Naive thymus-derived CD4-positive, alpha-beta T cell (primary cell): ENCODE measurements around the gene UGT1A6. TPM values are rescaled to one million over a fixed set of nuclear protein-coding genes. Genes with fewer than 3 reads are reported as not detected.
A peak's percentile ranks its signal among the peaks of the same experiment; 100 is the strongest.

ENCODE experiments used
- ATAC-seq: fragments of 150-1000 bp; cut with Tn5 transposase; 2 replicates; pipeline ENCODE4 v1.10.0; 2021; ENCODE audit warnings: mild to moderate bottlenecking, moderate library complexity
- CTCF ChIA-PET: fragments of 350-600 bp; sonication (Branson Sonifier 250); formaldehyde crosslinking; loops from one replicate; lab custom pipeline; 2021; ENCODE audit warnings: antibody characterized with exemption; lab: Charles Lee
- POLR2A ChIA-PET: fragments of 350-600 bp; sonication (Branson Sonifier 250); formaldehyde crosslinking; loops from one replicate; lab custom pipeline; 2021; ENCODE audit warnings: antibody characterized with exemption, inconsistent platforms; lab: Charles Lee
- DNase-seq, 9 donors: peaks; one replicate each; pipeline versions ENCODE4 v3.0.0 to v3.0.0-alpha.2; 2020 to 2022; ENCODE audit warnings: mixed read lengths in 1 of 9
- H3K27ac ChIP-seq: one replicate; pipeline ENCODE4 v1.7.0; 2013; ENCODE audit warnings: mild to moderate bottlenecking, low read depth, low read length, moderate library complexity
- H3K27me3 ChIP-seq, 2 donors: one replicate each; pipeline ENCODE4 v1.7.0; 2013; ENCODE audit warnings: low read length in 2 of 2, mild to moderate bottlenecking in 2 of 2, moderate library complexity in 2 of 2; ENCODE audit not compliant: control insufficient read depth in 2 of 2, insufficient read depth in 2 of 2
- H3K36me3 ChIP-seq, 3 experiments: 1 replicate in 2 of 3; 2 replicates in 1 of 3; pipeline ENCODE4 v1.7.0; 2013; ENCODE audit warnings: low read length in 3 of 3, mild to moderate bottlenecking in 3 of 3, moderate library complexity in 1 of 3; ENCODE audit not compliant: insufficient read depth in 3 of 3, control insufficient read depth in 2 of 3
- H3K4me1 ChIP-seq, 2 donors: one replicate each; pipeline ENCODE4 v1.7.0; 2013; ENCODE audit warnings: low read length in 2 of 2, mild to moderate bottlenecking in 2 of 2, moderate library complexity in 1 of 2; ENCODE audit not compliant: control insufficient read depth in 2 of 2, insufficient read depth in 2 of 2
- H3K4me3 ChIP-seq: 2 replicates; pipeline ENCODE4 v1.7.0; 2013; ENCODE audit warnings: mild to moderate bottlenecking, low read length
- H3K9me3 ChIP-seq, 3 experiments: 1 replicate in 2 of 3; 2 replicates in 1 of 3; pipeline ENCODE4 v1.7.0; 2013; ENCODE audit warnings: low read length in 3 of 3; ENCODE audit not compliant: control insufficient read depth in 2 of 3
- H3K27ac Mint-ChIP-seq, 9 donors: one replicate each; pipeline ENCODE4 v1.8.0; 2020 to 2022; ENCODE audit warnings: mixed read lengths in 9 of 9, mild to moderate bottlenecking in 8 of 9, moderate library complexity in 5 of 9, inconsistent platforms in 2 of 9
- H3K27me3 Mint-ChIP-seq, 5 donors: one replicate each; pipeline ENCODE4 v1.8.0; 2021 to 2022; ENCODE audit warnings: mixed read lengths in 5 of 5, mild to moderate bottlenecking in 1 of 5
- H3K36me3 Mint-ChIP-seq, 5 donors: one replicate each; pipeline ENCODE4 v1.8.0; 2020 to 2022; ENCODE audit warnings: mixed read lengths in 5 of 5, mild to moderate bottlenecking in 3 of 5, inconsistent platforms in 1 of 5
- H3K4me1 Mint-ChIP-seq, 7 donors: one replicate each; pipeline ENCODE4 v1.8.0; 2020 to 2022; ENCODE audit warnings: mixed read lengths in 7 of 7, mild to moderate bottlenecking in 3 of 7, inconsistent platforms in 1 of 7
- H3K4me3 Mint-ChIP-seq, 10 donors: one replicate each; pipeline ENCODE4 v1.8.0; 2020 to 2022; ENCODE audit warnings: mild to moderate bottlenecking in 10 of 10, mixed read lengths in 10 of 10, moderate library complexity in 6 of 10, inconsistent platforms in 2 of 10
- H3K9me3 Mint-ChIP-seq, 11 donors: one replicate each; pipeline ENCODE4 v1.8.0; 2020 to 2022; ENCODE audit warnings: mixed read lengths in 11 of 11, mild to moderate bottlenecking in 4 of 11, inconsistent platforms in 1 of 11, moderate library complexity in 1 of 11
- intact Hi-C, 2 donors: fragments of 100-400 bp; cut with micrococcal nuclease; formaldehyde crosslinking; loops; one replicate each; pipeline ENCODE4 v1.15.1; 2023
- polyA plus RNA-seq, 2 donors: library from polyadenylated mRNA; unstranded; fragments of 300-500 nt; fragmentation: Illumina TruSeq; gene quantifications; one replicate each; pipeline ENCODE4 v1.2.3, GENCODE V29; 2021
- total RNA-seq, 6 experiments: library from RNA in 5 of 6; stranded (reverse) in 5 of 6; gene quantifications; 1 replicate in 5 of 6; 2 replicates in 1 of 6; pipeline ENCODE4 v1.2.3 and lab custom pipeline; 2021 to 2026

UGT1A6 gene
- total and polyA plus RNA-seq, 7 experiments from 2014 or later = not detected

GRCh38 chr2:233681521-233682099, 11.1 kb upstream of the UGT1A6 start, which contains the start of gene UGT1A7:
UGT1A7 (plus strand) TSS chr2:233681901; CDS start chr2:233681938, 37 bp downstream.
- no peaks in the 10 kb centered on the region for H3K9me3 Mint-ChIP-seq
- no peaks in the 10 kb centered on the region for H3K4me1 Mint-ChIP-seq
- peaks cover 11 to 26% (median 19%) of the 10 kb centered on the region in 5 donors for H3K27me3 Mint-ChIP-seq
- CTCF ChIA-PET = no interaction called here
- no peak for DNase-seq
- H3K36me3 ChIP-seq = no peaks in the 10 kb centered on the region
- no peak within 1 kb of the TSS for H3K4me3 Mint-ChIP-seq
- H3K27ac ChIP-seq = no peak within 1 kb of the TSS
- no peak within 1 kb of the TSS for H3K4me3 ChIP-seq
- intact Hi-C loops = no loop called here
- no peaks in the 10 kb centered on the region for H3K9me3 ChIP-seq
- H3K27me3 ChIP-seq = no peaks in the 10 kb centered on the region
- no peak within 1 kb of the TSS for H3K27ac Mint-ChIP-seq
- H3K36me3 Mint-ChIP-seq = no peaks in the 10 kb centered on the region
- H3K4me1 ChIP-seq = no peaks in the 10 kb centered on the region
- no peak for ATAC-seq
- POLR2A ChIA-PET = no interaction called here

GRCh38 chr2:233684640-233685039, 8.1 kb upstream of the UGT1A6 start:
- Mint-ChIP-seq H3K27ac (no peak overlapping the region), H3K27me3 (peaks cover 6 to 20% (median 9%) of the 10 kb centered on the region in 5 donors), H3K9me3 (peaks cover 0 to 2% (median 0%) of the 10 kb centered on the region in 11 donors), H3K4me3 (no peak overlapping the region), H3K36me3 (peaks cover 0 to 4% (median 0%) of the 10 kb centered on the region in 5 donors), H3K4me1 (no peaks in the 10 kb centered on the region)
- ChIA-PET POLR2A (no interaction called here), CTCF (interaction anchor here (0.6 kb wide), 1 partner anchor 48 kb away, joined by 6 read pairs; no protein-coding TSS in a partner anchor)
- no peak overlapping the region for H3K27ac ChIP-seq
- ATAC-seq = no peak
- DNase-seq = no peak
- H3K9me3 ChIP-seq = no peaks in the 10 kb centered on the region
- no peaks in the 10 kb centered on the region for H3K27me3 ChIP-seq
- no peak overlapping the region for H3K4me3 ChIP-seq
- H3K36me3 ChIP-seq = no peaks in the 10 kb centered on the region
- intact Hi-C loops = no loop called here
- H3K4me1 ChIP-seq = no peaks in the 10 kb centered on the region

DNA sequence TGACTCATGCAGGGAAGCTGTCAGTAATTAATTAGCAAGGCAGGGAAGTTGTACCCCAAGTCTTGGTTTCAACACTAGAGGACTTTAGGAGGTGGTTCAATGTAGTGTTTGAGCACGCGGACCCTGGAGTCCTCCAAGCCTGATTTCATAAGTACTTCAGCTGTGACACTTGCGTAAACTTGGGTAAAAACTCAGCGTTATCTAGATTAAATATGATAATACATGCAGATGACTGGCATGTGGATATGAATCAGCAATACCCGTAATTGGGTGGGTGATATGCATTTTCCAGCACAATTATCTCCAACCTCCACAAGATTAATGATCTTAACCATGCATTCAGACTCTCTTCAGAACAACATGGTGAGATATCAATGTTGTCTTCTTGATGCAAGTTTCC, 5.8 kb upstream of the UGT1A6 start:
- intact Hi-C loops = no loop called here
- ChIA-PET CTCF (no interaction called here), POLR2A (no interaction called here)
- Mint-ChIP-seq H3K4me3 (no peak overlapping the region), H3K9me3 (peaks cover 0 to 2% (median 0%) of the 10 kb centered on the region in 11 donors), H3K27ac (no peak overlapping the region), H3K36me3 (peaks cover 0 to 4% (median 0%) of the 10 kb centered on the region in 5 donors), H3K27me3 (peaks cover 4 to 20% (median 6%) of the 10 kb centered on the region in 5 donors), H3K4me1 (no peaks in the 10 kb centered on the region)
- H3K27me3 ChIP-seq = no peaks in the 10 kb centered on the region
- no peak overlapping the region for H3K4me3 ChIP-seq
- H3K4me1 ChIP-seq = no peaks in the 10 kb centered on the region
- no peaks in the 10 kb centered on the region for H3K36me3 ChIP-seq
- peak; percentile 64 for ATAC-seq
- no peak for DNase-seq
- no peaks in the 10 kb centered on the region for H3K9me3 ChIP-seq
- H3K27ac ChIP-seq = no peak overlapping the region

GRCh38 chr2:233688341-233688740, 4.3 kb upstream of the UGT1A6 start:
- peaks cover 0 to 2% (median 0%) of the 10 kb centered on the region in 11 donors for H3K9me3 Mint-ChIP-seq
- CTCF ChIA-PET = no interaction called here
- H3K36me3 Mint-ChIP-seq = peaks cover 0 to 4% (median 0%) of the 10 kb centered on the region in 5 donors
- Histone ChIP-seq H3K27me3 (no peaks in the 10 kb centered on the region), H3K4me3 (no peak overlapping the region), H3K36me3 (no peaks in the 10 kb centered on the region), H3K27ac (no peak overlapping the region), H3K9me3 (no peaks in the 10 kb centered on the region), H3K4me1 (no peaks in the 10 kb centered on the region)
- ATAC-seq (no peak), DNase-seq (no peak)
- H3K4me3 Mint-ChIP-seq = no peak overlapping the region
- H3K27ac Mint-ChIP-seq = no peak overlapping the region
- H3K4me1 Mint-ChIP-seq = no peaks in the 10 kb centered on the region
- peaks cover 4 to 20% (median 6%) of the 10 kb centered on the region in 5 donors for H3K27me3 Mint-ChIP-seq
- POLR2A ChIA-PET = no interaction called here
- intact Hi-C loops = no loop called here

DNA sequence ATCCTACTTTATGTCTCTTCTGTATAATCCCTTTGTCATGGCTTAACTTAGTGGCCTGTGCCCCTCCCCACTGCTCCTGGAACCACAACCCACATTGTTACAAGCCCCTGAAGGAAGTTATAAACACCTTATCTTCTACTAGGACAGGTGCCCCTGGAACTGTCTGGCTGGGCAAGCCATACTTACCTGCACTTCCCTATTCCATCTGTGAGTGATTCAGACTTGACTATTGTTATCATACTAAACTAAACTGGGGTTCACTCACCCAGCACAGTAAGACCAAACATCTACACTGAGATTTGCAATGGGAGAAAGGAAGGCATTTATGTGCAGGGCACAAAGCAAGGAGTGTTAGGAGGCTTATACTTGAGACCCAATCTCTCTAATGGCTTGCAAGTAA, 3.7 kb upstream of the UGT1A6 start:
- H3K27ac ChIP-seq = no peak overlapping the region
- DNase-seq (no peak), ATAC-seq (peak; percentile 29)
- H3K27me3 ChIP-seq = no peaks in the 10 kb centered on the region
- H3K4me1 ChIP-seq = no peaks in the 10 kb centered on the region
- Mint-ChIP-seq H3K36me3 (peaks cover 0 to 4% (median 0%) of the 10 kb centered on the region in 5 donors), H3K4me1 (no peaks in the 10 kb centered on the region), H3K27me3 (peaks cover 4 to 20% (median 6%) of the 10 kb centered on the region in 5 donors), H3K9me3 (peaks cover 0 to 2% (median 0%) of the 10 kb centered on the region in 11 donors), H3K4me3 (no peak overlapping the region), H3K27ac (no peak overlapping the region)
- H3K4me3 ChIP-seq = no peak overlapping the region
- intact Hi-C loops = no loop called here
- CTCF ChIA-PET = no interaction called here
- H3K36me3 ChIP-seq = no peaks in the 10 kb centered on the region
- POLR2A ChIA-PET = no interaction called here
- no peaks in the 10 kb centered on the region for H3K9me3 ChIP-seq

GRCh38 chr2:233689501-233689900, 3.2 kb upstream of the UGT1A6 start:
- Histone ChIP-seq H3K4me3 (no peak overlapping the region), H3K27me3 (no peaks in the 10 kb centered on the region), H3K36me3 (no peaks in the 10 kb centered on the region), H3K9me3 (no peaks in the 10 kb centered on the region), H3K27ac (no peak overlapping the region), H3K4me1 (no peaks in the 10 kb centered on the region)
- Mint-ChIP-seq H3K27me3 (peaks cover 4 to 20% (median 6%) of the 10 kb centered on the region in 5 donors), H3K4me3 (no peak overlapping the region), H3K9me3 (peaks cover 0 to 2% (median 0%) of the 10 kb centered on the region in 11 donors), H3K36me3 (peaks cover 0 to 4% (median 0%) of the 10 kb centered on the region in 5 donors), H3K27ac (no peak overlapping the region), H3K4me1 (no peaks in the 10 kb centered on the region)
- intact Hi-C loops = no loop called here
- ATAC-seq (no peak), DNase-seq (no peak)
- CTCF ChIA-PET = no interaction called here
- POLR2A ChIA-PET = no interaction called here

DNA sequence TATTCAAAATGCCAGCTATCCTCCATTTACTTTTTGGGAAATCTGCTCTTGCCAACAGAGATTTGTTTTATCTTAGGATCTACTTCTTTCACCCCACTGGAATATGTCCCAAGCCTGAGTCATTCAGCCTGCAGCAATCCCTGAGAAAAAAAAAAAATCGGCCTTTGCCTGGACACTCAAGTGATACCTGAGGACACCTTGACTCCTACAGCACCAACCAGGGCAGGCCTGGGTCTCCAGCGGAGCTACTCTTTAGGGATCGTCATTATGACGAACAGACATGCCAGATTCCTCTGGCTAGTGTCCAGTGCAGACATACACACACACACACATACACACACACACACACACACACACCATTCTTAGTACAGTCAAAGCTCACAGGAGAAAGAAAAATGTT, 2.2 kb upstream of the UGT1A6 start:
- POLR2A ChIA-PET = interaction anchor here (0.7 kb wide), 1 partner anchor 1837 kb away, joined by 3 read pairs; no protein-coding TSS in a partner anchor
- Histone ChIP-seq H3K27ac (no peak overlapping the region), H3K4me1 (no peaks in the 10 kb centered on the region), H3K36me3 (no peaks in the 10 kb centered on the region), H3K9me3 (no peaks in the 10 kb centered on the region), H3K4me3 (no peak overlapping the region), H3K27me3 (no peaks in the 10 kb centered on the region)
- Mint-ChIP-seq H3K4me1 (no peaks in the 10 kb centered on the region), H3K27ac (no peak overlapping the region), H3K27me3 (peaks cover 4 to 18% (median 6%) of the 10 kb centered on the region in 5 donors), H3K9me3 (peaks cover 0 to 2% (median 0%) of the 10 kb centered on the region in 11 donors), H3K4me3 (no peak overlapping the region), H3K36me3 (peaks cover 0 to 4% (median 0%) of the 10 kb centered on the region in 5 donors)
- ATAC-seq (no peak), DNase-seq (no peak)
- CTCF ChIA-PET = interaction anchor here (0.5 kb wide), 1 partner anchor 1548 kb away, joined by 3 read pairs; no protein-coding TSS in a partner anchor
- intact Hi-C loops = no loop called here
